H54 (cell line): ENCODE results near the gene KLHDC7B.

Source experiments
- DNase-seq: peaks from one replicate; pipeline ENCODE4 v3.0.0; 2011; ENCODE audit warnings: low spot score, mixed read lengths; ENCODE audit not compliant: insufficient read length
- FAIRE-seq: peaks from 3 replicates; lab custom pipeline; 2011; peaks lifted over from hg19 to GRCh38; lab: Jason Lieb, UNC
- POLR2A ChIP-seq: IDR thresholded peaks from 2 replicates; pipeline ENCODE4 v1.6.1; 2011; ENCODE audit warnings: low read depth, mild to moderate bottlenecking, low read length

The KLHDC7B gene

DNA sequence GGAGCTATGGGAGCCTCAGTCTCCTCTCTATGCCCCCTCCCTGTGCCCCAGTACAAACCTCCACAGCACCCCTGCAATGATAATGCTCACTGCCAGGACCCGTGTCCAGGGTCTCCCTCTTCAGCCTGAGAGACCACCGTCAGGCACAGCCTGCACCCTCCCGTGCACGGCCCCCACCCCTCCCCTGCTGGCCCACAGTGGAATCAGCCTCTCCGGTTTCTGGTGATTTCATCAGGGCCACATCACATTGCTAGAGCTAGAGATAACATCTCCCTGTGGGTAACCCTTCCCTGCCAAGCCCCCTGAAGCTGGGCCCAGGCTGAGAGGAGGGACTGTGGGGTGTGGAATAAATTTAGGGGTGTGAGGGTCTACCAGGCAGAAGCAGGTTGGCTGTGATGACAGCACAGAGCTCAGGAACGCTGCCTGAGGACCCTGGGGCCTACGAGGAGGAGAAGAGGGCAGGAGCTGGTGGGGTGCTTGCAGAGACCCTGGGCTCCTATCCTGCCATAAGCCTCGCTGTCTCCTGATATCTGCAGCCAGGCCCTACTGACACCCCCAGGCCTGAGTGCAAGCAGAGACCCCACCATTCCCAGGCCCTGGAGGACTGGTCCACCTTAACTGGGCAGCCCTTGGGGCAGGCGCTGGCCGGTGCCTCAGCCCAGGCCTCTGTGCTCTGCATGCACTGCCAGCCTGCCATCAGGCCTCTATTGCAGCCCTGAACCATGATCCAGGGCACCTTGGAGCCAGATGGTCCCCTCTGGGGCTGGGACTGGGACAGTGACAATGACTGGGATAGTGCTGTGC is at the start of gene KLHDC7B:
TSS of gene KLHDC7B (plus strand) at position 378 of the 804 bp plus-strand sequence. CDS start at position 723, 345 bp downstream.
- DNase-seq, result no peak
- FAIRE-seq, result no peak
- TF ChIP-seq POLR2A, result no peak

DNA sequence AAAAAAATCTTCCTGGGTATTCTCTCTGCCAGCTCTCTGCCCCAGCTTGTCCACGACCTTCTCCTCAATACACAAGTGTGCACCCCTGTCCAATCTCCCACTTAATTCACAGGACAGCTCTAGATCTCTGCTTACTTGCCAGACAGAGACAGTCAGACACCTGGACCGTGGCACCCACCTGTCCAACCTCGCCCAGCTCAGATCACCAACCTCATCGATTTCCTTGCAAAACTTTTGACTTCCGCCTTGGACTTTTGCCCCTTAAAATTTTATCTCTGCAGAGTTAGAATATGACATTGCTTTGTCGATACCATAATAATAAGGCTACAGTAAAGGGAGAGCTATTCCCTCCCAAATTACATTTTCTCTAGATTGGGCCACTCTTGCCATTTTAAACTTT is 48.6 kb upstream of the KLHDC7B start:
- FAIRE-seq (no peak), DNase-seq (no peak)
- no peak for TF ChIP-seq POLR2A

DNA sequence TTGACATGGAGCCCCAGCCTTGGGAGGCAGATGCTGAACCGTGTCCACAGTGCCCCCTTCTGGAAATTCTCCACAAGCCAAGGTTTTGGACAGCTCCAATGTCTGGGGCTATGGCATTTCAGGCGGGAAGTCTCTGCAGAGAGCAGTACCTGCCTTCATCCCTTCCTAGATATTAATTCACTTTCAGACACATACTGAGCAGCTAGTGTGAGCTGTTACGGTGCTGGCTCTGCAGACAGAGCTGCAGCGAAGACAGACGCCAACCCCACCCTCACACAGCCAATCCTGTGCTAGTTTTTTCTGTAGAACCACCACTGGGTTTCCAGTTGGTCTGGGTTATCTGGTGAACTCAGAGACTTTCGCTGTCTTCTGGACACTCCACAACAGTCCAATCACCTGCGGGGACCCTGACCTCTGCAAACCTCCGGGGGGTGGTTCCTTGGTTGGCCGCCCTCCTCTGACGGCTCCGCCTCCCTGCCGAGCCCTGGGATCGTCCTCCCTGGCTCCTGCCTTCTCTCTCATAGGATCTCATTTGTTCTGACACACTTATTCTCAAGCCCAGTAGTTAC is 47.3 kb upstream of the KLHDC7B start:
- FAIRE-seq (no peak), DNase-seq (peak; percentile 62)
- no peak for TF ChIP-seq POLR2A

DNA sequence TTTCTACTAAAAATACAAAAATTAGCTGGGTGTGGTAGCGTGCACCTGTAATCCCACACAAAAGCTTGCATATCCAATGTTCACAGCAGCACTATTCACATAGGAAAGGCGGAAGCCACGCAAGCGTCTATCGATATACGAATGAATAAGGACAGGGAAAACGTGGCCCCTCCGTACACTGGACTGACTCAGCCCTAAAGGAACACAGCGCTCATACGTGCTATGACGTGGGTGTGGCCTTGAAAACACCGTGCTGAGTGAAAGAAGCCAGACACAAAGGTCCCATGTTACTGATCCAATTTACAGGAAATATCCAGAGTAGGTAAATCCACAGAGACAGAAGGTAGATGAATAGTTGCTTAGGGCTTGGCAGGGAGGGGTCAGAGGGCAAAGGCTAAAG is 45.2 kb upstream of the KLHDC7B start:
- no peak for TF ChIP-seq POLR2A
- DNase-seq (no peak), FAIRE-seq (no peak)

DNA sequence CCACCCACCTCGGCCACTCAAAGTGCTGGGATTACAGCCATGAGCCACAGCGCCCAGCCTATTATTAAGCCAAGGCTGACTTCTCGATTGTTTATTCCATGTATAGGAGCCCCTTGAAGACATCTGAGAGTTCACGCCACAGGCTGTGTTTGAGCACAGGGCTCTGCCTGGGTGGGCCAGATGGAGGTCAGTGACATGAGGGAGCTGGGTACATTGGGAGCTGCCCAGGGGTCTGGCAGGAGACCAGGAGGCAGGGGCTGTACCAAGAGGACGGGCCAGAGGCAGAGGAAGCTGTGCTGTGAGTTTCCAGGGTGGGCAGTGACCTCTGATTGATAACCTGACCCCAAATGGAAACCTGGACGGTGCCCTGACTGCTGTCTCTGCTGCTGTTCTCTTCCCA is 43.6 kb upstream of the KLHDC7B start:
- no peak for FAIRE-seq
- no peak for TF ChIP-seq POLR2A
- DNase-seq, result no peak

DNA sequence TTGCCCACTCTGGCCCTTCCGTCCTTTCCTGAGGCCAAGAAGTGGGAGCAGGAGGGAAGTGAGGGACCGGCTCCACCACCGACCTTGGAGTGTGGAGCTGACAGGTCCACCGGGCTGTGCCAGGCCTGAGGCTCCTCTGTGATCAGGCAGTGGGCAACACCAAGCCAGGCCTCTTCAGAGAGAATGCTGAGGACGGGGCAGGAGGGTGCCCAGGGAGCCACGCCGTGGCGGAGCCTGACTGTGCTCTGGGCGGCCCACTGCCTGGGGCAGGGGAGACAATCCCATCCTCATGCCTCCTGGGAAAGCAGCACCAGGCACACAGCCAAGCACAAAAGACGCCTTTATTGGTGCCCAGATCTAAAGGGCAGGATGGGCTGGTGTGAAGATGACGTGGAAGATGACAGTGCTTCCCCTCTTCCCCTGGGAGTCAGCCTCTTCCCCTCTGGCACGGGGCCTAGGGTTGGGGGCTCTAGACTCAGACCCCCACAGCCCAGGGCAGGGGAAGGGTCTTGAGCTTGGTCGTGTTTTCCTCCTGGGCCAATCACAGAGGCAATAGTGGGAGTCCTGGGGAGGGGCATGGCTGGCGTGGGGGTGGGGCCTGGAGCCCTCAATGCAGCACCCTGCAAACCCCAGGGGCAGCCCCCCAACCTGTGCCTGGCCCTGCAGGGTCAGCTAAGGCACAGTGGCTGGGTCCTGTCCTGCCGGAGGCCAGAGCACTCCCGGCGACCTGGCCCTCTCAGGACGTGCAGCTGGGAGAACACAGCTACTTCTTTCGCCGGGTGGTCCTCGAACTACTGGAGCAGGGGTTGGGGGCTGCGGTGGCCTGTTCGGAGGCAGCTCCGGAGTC is 42.8 kb upstream of the KLHDC7B start:
- FAIRE-seq, result no peak
- DNase-seq, result no peak
- TF ChIP-seq POLR2A, result no peak

DNA sequence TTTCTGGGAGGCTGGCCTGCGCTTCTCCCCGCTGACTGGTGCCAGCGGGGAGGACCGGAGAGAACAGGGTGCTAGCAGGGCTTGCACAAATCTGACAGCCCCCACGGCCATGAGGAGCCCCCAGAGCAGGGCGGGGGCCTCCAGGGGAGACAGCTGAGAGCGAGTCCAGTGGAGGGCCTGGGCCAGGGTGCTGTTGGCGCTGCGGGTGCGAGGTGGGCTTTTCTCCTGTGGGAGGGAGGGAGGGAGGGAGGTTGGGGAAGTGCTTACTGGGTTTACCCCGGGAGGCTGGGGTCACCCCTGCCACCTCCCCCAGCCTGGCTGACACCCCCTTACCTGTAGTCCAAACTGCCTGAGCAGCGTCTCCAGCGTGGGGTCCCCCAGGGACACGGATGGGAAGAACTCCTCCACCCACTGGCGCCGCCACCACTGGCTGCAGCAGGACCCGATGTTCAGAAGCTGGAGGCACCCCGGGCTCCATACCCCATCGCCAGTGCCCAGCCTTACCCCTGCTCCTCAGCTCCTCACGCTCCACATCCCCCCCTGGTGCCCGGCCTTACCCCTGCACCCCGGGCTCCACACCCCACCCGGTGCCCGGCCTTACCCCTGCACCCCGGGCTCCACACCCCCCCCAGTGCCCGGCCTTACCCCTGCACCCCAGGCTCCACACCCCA is 42.1 kb upstream of the KLHDC7B start:
- FAIRE-seq, result no peak
- DNase-seq, result no peak
- no peak for TF ChIP-seq POLR2A

DNA sequence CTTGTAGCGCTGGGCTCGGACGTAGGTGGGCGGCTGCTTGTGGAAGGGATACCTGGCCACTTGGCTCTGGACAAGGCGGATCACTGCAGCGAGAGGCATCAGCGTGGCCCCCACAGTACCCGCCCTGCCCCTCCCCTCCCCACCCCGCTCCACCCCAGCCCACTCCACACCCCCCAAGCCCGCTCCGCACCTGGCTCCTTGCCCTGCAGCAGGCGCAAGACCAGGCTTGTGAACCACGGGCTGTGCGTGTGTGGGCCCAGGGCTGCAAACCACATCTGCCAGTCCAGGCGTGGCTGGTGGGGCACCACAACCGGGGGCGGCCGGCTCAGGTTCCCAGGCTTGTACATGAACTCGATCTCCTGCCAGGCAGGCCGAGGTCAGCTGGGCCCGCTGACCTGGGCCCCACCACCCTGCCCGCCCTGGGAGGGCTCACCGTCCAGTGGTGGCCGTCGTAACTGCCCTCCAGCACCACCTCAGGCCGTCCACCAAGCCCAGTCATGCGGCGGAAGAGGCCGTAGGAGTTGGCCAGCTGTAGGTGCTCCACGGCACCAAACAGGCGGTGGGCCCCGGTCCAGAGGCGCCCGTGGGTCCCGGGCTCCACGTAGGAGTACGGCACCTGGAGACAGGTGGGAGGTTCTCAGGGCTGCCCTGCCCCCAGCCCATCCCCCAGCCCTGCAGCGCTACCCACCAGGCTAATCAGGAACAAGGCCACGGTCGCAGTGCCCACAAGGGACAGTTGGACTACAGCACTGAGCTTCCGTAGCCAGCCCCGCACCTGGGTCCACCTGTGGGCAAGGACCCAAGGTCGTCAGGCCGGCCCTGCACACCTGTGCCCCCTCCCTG is 41.1 kb upstream of the KLHDC7B start:
- DNase-seq (no peak), FAIRE-seq (no peak)
- no peak for TF ChIP-seq POLR2A

DNA sequence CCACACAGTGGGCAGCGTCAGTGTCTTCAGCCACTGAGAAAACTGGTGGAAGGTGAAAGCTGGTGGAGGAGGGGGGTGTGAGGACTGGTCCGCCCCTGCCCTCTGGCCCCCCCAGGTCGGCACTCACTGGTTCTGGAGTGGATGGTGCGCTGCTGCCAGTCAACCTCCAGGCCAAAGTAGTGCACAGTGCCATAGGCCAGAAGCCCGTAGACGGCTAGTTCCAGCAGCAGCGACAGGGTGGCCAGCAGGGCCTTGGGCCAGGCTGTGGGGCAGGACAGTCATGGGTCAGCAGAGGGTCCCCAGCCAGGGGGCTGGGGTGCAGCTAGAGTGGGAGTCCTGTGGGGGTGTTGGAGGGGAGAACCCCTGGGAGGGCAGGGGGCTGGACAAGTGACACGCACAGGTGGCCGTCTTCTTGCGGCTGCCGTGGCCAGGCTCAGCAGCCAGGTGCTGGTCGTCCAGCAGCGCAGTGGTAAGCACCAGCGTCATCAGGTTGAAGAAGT is 40.4 kb upstream of the KLHDC7B start:
- FAIRE-seq, result no peak
- DNase-seq, result no peak
- TF ChIP-seq POLR2A, result no peak

DNA sequence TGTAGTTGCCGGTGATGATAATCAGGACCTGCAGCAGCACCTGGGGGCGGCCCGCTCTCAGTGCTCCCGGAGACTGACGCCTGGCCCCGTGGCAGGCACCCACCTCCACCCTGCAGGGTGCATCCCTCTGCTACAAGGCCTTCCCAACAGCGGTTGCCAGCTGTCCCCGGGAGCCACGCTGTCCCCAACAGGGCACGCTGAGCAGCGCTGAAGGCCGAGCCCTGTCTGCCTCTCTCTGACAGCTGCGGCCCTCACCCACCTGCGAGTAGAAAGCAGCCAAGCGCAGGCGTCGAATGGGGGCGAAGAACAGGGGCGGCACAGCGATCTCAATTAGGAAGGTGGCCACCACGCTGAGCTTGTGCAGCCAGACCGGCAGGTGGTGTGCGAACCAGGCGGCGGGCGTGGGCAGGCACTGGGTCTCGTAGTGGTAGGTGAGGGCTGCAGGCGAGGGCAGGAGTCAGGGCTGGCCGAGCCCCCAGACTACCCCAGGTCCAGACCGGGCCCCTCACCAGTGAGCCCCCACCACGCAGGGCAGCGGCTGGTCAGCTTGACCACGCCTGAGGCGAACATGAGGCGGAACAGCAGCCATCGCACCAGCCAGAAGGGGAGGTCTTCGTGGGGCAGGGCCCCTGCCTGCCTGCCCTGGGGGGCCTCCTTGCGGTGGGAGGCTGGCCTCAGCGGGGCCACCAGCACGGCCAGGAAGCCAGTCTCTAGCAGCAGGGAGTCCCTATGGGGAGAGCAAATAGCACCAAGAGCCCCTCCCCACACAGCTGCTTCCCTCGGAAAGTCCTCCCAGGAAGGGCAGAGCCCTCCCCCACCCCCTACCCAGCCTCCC is 39.7 kb upstream of the KLHDC7B start:
- TF ChIP-seq POLR2A, result no peak
- DNase-seq, result no peak
- no peak for FAIRE-seq

DNA sequence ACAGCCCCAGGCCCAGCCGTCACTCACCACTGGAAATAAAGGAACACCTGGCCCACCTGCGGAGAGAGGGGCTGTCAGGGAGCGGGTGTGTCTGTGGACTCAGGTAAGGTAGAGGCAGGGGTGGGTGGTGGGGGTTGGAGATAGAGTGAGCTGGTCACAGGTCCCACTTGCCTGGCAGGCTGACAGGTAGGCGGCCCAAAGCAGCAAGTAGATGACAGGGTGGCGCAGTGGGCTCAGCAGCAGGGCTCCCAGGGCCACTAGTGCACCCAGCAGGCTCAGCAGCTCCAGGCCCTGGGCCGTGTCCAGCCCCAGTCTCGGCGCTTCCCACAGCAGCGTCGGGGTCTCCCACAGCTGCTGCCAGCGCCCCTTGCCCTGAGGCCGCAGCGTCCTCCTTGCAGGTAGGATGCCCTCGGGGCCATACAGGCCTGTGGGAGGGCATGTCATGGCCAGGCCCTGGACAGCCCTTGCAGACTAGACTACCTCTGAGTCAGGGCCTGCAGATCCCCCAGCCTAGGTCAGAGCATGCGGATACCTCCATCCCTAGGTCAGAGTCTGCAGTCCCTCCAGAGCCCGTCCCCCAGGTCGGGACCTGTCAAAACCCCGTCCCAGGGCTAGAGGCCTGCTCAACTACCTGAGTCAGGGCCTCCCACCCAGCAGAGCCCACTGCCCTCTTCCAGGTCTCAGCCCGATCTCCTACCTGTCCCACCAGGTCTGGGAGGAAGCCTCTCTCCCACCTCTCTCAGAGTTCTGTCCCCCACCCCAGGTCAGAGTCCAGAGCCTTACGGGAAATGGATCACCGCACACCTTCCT is 38.9 kb upstream of the KLHDC7B start:
- DNase-seq, result no peak
- no peak for FAIRE-seq
- TF ChIP-seq POLR2A, result no peak

DNA sequence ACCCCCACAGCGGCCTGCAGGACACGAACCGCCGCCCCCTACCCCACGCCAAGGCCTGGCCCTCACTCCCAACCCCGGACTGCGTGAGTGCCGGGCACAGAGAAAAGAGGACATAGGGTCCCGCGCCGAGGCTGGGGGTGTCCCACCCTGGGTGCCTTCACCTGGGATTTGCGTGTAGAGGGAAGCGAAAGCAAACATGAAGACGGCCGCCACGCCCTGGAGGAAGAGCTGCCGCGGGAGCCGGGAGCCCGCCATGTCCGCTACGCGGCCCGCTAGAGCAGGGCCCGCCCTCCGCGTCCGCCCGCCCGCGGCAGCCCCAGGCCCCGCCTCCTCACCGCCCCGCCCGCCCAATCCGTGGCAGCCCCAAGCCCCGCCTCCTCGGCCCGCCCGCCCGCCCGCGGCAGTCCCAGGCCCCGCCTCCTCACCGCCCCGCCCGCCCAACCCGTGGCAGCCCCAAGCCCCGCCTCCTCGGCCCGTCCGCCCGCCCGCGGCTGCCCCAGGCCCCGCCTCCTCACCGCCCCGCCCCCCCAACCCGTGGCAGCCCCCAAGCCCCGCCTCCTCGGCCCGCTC is 38.2 kb upstream of the KLHDC7B start, which contains the start of gene LMF2:
TSS of gene LMF2 (minus strand) at position 282 of the 570 bp plus-strand sequence. CDS start at position 255, 27 bp downstream.
- DNase-seq, result peak; percentile 66
- peak; percentile 71 for TF ChIP-seq POLR2A
- FAIRE-seq, result no peak
